ENCODE data around the gene RALBP1.

RALBP1 gene

DNA sequence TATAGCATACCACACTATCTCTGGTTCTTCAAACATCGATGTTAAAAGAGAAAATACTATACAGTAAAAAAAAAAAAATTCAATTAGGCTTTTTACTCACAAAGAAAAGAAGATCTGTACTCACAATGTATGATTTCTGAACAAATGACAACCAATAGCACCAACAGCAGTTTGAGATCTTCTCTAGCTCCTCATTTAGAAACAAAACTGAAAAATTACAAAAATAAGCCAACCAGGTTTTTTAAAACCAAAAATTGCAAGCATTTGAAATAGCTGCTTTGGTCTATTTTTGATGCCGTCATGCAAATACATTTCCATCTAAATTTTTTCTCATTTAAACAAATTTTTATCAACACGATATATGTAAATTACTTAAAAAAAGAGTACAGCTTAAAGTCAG, 34.3 kb upstream of the RALBP1 start:
- Histone ChIP-seq H3K79me2 (ENCODE audit: insufficient read depth, low read length) (no peaks in the 10 kb centered on the region), H3K4me3 (ENCODE audit: low read length, poor library complexity, severe bottlenecking) (no peak overlapping the region), H3K27me3 (ENCODE audit: insufficient read depth, low read length, poor library complexity, severe bottlenecking) (no peaks in the 10 kb centered on the region), H3K4me1 (ENCODE audit: insufficient read depth, low read length, poor library complexity, severe bottlenecking) (no peaks in the 10 kb centered on the region), H3K36me3 (ENCODE audit: insufficient read depth, low read length) (no peaks in the 10 kb centered on the region), H4K20me1 (ENCODE audit: insufficient read depth, low read length, poor library complexity, severe bottlenecking) (no peaks in the 10 kb centered on the region), H3F3A (ENCODE audit: low read depth) (no peaks in the 10 kb centered on the region), H2AFZ (ENCODE audit: low read length) (no peak overlapping the region), H3K9me3 (ENCODE audit: insufficient read depth, low read depth, low read length) (no peaks in the 10 kb centered on the region), H3K9me2 (replicated peaks; ENCODE audit: low read depth, low read length) (no peaks in the 10 kb centered on the region), H3K9ac (ENCODE audit: low read depth, low read length, poor library complexity, severe bottlenecking) (no peak overlapping the region), H3K4me2 (ENCODE audit: low read depth, low read length, poor library complexity, severe bottlenecking) (no peak overlapping the region)
- TF ChIP-seq, protein P1, sequence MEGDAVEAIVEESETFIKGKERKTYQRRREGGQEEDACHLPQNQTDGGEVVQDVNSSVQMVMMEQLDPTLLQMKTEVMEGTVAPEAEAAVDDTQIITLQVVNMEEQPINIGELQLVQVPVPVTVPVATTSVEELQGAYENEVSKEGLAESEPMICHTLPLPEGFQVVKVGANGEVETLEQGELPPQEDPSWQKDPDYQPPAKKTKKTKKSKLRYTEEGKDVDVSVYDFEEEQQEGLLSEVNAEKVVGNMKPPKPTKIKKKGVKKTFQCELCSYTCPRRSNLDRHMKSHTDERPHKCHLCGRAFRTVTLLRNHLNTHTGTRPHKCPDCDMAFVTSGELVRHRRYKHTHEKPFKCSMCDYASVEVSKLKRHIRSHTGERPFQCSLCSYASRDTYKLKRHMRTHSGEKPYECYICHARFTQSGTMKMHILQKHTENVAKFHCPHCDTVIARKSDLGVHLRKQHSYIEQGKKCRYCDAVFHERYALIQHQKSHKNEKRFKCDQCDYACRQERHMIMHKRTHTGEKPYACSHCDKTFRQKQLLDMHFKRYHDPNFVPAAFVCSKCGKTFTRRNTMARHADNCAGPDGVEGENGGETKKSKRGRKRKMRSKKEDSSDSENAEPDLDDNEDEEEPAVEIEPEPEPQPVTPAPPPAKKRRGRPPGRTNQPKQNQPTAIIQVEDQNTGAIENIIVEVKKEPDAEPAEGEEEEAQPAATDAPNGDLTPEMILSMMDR (conservative IDR thresholded peaks at IDR 0.05; ENCODE audit: low read length): no peak
- no peak for TF ChIP-seq EZH2phosphoT487 (IDR thresholded peaks at IDR 0.05; ENCODE audit: borderline replicate concordance)

DNA sequence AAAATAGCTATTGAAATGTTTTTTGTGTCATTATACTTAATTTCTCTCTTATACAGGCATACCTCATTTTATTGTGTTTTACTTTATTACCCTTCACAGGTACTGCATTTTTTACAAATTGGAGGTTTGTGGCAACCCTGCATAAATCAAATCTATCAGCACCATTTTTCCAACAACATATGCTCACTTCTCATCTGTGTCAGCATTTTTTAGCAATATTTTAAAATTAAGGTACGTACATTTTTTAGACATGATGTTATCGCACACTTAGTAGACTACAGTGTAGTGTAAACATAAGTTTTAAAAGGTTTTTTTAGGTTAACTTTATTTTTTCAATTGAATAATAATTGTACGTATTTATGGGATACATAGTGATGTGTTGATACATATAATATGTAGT, 30.8 kb upstream of the RALBP1 start:
- H3K4me1 ChIP-seq (ENCODE audit: insufficient read depth, low read length, poor library complexity, severe bottlenecking): no peaks in the 10 kb centered on the region
- no peak overlapping the region for H3K9ac ChIP-seq (ENCODE audit: low read depth, low read length, poor library complexity, severe bottlenecking)
- H3K9me2 ChIP-seq (replicated peaks; ENCODE audit: low read depth, low read length): no peaks in the 10 kb centered on the region
- H3F3A ChIP-seq (ENCODE audit: low read depth): no peaks in the 10 kb centered on the region
- no peak overlapping the region for H2AFZ ChIP-seq (ENCODE audit: low read length)
- H3K9me3 ChIP-seq (ENCODE audit: insufficient read depth, low read depth, low read length): no peaks in the 10 kb centered on the region; the same call in 1 of the 2 replicates
- peaks cover 3% of the 10 kb centered on the region for H3K27me3 ChIP-seq (ENCODE audit: insufficient read depth, low read length, poor library complexity, severe bottlenecking)
- H3K79me2 ChIP-seq (ENCODE audit: insufficient read depth, low read length): no peaks in the 10 kb centered on the region
- H4K20me1 ChIP-seq (ENCODE audit: insufficient read depth, low read length, poor library complexity, severe bottlenecking): no peaks in the 10 kb centered on the region
- no peaks in the 10 kb centered on the region for H3K36me3 ChIP-seq (ENCODE audit: insufficient read depth, low read length)
- H3K4me2 ChIP-seq (ENCODE audit: low read depth, low read length, poor library complexity, severe bottlenecking): no peak overlapping the region
- no peak overlapping the region for H3K4me3 ChIP-seq (ENCODE audit: low read length, poor library complexity, severe bottlenecking)
- no peak for TF ChIP-seq EZH2phosphoT487 (IDR thresholded peaks at IDR 0.05; ENCODE audit: borderline replicate concordance)
- TF ChIP-seq, protein P1 (conservative IDR thresholded peaks at IDR 0.05; ENCODE audit: low read length): no peak

DNA sequence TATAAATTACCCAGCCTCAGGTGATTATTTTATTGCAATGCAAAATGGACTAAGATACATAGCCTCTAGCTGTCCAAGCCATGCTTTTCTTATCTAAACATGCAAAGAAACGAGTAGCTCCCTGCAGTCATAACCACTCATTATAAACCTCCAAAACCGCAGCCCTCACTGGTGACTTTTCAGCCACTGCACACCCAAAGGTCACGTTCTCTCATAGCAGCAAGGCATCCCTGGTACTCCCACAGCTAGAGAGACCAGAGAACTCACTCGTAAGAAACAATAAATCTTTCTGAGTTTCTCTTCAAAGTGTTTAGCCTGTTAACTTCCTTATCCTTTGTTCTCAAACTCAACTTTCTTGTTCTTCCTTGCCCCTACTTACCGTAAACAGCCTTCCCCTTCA, 28.5 kb upstream of the RALBP1 start:
- no peaks in the 10 kb centered on the region for H3K79me2 ChIP-seq (ENCODE audit: insufficient read depth, low read length)
- H3K27me3 ChIP-seq (ENCODE audit: insufficient read depth, low read length, poor library complexity, severe bottlenecking): peaks cover 3% of the 10 kb centered on the region
- no peaks in the 10 kb centered on the region for H3K4me1 ChIP-seq (ENCODE audit: insufficient read depth, low read length, poor library complexity, severe bottlenecking)
- H3F3A ChIP-seq (ENCODE audit: low read depth): no peaks in the 10 kb centered on the region
- H4K20me1 ChIP-seq (ENCODE audit: insufficient read depth, low read length, poor library complexity, severe bottlenecking): no peaks in the 10 kb centered on the region
- H3K9ac ChIP-seq (ENCODE audit: low read depth, low read length, poor library complexity, severe bottlenecking): no peak overlapping the region
- H3K4me2 ChIP-seq (ENCODE audit: low read depth, low read length, poor library complexity, severe bottlenecking): no peak overlapping the region
- no peaks in the 10 kb centered on the region; the same call in 1 of the 2 replicates for H3K9me3 ChIP-seq (ENCODE audit: insufficient read depth, low read depth, low read length)
- H3K36me3 ChIP-seq (ENCODE audit: insufficient read depth, low read length): no peaks in the 10 kb centered on the region
- no peak overlapping the region for H2AFZ ChIP-seq (ENCODE audit: low read length)
- no peaks in the 10 kb centered on the region for H3K9me2 ChIP-seq (replicated peaks; ENCODE audit: low read depth, low read length)
- H3K4me3 ChIP-seq (ENCODE audit: low read length, poor library complexity, severe bottlenecking): no peak overlapping the region
- TF ChIP-seq, protein P1 (conservative IDR thresholded peaks at IDR 0.05; ENCODE audit: low read length): no peak
- no peak for TF ChIP-seq EZH2phosphoT487 (IDR thresholded peaks at IDR 0.05; ENCODE audit: borderline replicate concordance)

All from Loucy (cell line).